NCI-H526 (cell line): Measurements from ENCODE around the gene PSME3.
"Not testable (repeated sequence)": the region's sequence is repeated elsewhere in the genome, so short reads cannot be mapped to it uniquely, and the experiment has no call there.

Source experiments
- DNase-seq, 2 experiments: peaks; one replicate each; lab custom pipeline; 2025; lab: John Stamatoyannopoulos, UW

Gene PSME3

GRCh38 chr17:42878123-42878880, 45.1 kb downstream of the PSME3 start:
- peak in 1 of 2 experiments; percentile 60 for DNase-seq

GRCh38 chr17:42878924-42879595, 45.9 kb downstream of the PSME3 start:
- no peak for DNase-seq

GRCh38 chr17:42879596-42879985, 46.4 kb downstream of the PSME3 start:
- no peak for DNase-seq

DNA sequence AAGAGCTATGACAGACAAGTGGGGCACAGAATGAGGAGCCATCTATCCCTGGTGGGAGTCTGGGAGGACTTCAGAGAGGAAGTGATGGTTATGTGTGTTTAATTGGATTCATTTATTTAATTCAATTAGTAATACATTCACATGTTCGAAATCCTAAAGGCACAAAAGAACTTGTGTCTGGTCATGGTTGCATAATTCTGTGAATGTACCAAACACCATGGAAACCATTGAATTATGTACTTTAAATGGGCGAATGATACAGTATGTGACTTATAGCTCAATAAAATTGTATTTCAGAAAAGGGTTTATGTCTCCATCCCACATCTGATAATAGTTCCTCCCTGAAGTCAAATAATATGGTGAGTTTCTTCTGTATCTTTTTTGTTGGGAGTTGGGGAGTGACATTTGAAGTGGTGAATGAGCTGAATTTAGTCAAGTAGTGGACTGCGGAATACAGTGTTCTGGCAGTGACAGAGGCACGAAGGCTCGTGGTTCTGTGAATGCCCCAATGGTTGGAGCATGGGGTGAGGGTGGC, 47.6 kb downstream of the PSME3 start:
- DNase-seq, result no peak

GRCh38 chr17:42881706-42882105, 48.5 kb downstream of the PSME3 start:
- not testable (repeated sequence) for DNase-seq

GRCh38 chr17:42882166-42882565, 49.0 kb downstream of the PSME3 start:
- no peak for DNase-seq

GRCh38 chr17:42883802-42884558, 50.8 kb downstream of the PSME3 start:
- DNase-seq, result peak in 1 of 2 experiments; percentile 21

DNA sequence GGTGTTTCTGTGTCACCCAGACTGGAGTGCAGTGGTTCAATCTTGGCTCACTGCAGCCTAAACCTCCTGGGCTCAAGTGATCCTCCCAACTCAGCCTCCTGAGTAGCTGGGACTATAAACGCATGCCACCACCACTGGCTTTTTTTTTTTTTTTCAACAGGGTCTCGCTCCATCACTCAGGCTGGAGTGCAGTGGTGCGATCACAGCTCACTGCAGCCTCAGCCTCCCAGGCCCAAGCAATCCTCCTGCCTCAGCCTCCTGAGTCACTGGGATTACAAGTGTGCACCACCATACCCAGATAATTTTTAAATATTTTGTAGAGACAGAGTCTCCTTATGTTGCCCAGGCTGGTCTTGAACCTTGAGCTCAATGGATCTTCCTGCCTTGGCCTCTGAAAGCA, 52.6 kb downstream of the PSME3 start:
- not testable (repeated sequence) for DNase-seq

- DNase-seq, result no peak
Measured at GRCh38 chr17:42886283-42887176, 53.3 kb downstream of the PSME3 start.

DNA sequence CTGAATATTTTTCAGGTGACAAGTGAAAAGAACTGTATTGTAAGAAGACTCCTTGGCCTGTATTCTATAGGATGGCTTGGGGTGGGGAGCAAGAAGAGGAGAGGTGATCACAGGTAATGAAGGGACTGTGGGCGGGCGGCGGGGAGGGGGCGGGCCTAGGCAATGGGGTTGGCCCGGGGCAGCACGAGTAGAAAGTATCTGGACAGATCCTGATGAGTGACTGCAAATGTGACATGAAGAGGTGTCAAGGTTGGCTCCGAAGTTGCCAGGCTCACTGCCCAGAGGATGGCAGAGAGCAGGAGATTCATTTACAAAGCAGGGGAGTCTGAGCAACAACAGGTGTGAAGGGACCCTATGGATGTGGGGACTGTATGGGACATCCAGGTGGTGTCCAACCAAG, 56.6 kb downstream of the PSME3 start:
- no peak for DNase-seq

GRCh38 chr17:42891539-42892152, 58.4 kb downstream of the PSME3 start:
- no peak for DNase-seq

DNA sequence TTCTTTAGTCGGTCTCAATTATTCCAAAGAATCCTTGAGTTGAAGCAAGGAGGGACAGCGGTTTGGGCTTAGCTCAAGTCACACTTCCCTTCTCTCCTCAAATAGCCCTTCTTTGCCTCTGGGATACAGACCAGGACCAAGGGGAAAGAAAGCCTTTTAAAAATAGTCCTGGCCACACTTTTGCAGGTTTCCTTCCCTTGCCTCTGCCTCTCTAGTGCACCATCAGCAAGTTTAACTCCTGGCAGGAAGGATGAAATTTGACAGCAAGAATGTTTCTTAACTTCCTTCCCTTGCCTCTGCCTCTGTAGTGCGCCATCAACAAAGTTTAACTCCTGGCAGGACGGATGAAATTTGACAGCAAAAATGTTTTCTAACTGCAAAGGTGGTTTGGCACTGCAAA, 60.2 kb downstream of the PSME3 start:
- DNase-seq, result no peak
